DOHH2 (cell line): Measurements from ENCODE around the gene PLXNC1.
A peak's percentile ranks its signal among the peaks of the same experiment; 100 is the strongest.

Experiments
- H3F3A ChIP-seq: fragments of 200-600 bp; sonication (generic), shearing (Covaris generic); 2 replicates; pipeline ENCODE4 v1.6.0; 2016; ENCODE audit warnings: antibody characterized with exemption, mild to moderate bottlenecking; ENCODE audit not compliant: control insufficient read depth, insufficient read depth
- H3K27ac ChIP-seq: fragments of 200-600 bp; sonication (generic); 2 replicates; pipeline ENCODE4 v1.5.1; 2014; ENCODE audit warnings: low read depth, mild to moderate bottlenecking, low read length, moderate library complexity
- H3K27me3 ChIP-seq: fragments of 200-600 bp; sonication (generic); 2 replicates; pipeline ENCODE4 v1.6.1; 2014; ENCODE audit warnings: mild to moderate bottlenecking, low read length, mixed read lengths; ENCODE audit not compliant: control insufficient read depth
- H3K36me3 ChIP-seq: fragments of 200-600 bp; sonication (generic); 2 replicates; pipeline ENCODE4 v1.6.1; 2014; ENCODE audit warnings: mild to moderate bottlenecking, low read length, moderate library complexity, mixed read lengths; ENCODE audit not compliant: control insufficient read depth
- H3K4me1 ChIP-seq: fragments of 200-600 bp; sonication (generic); 2 replicates; pipeline ENCODE4 v1.6.1; 2014; ENCODE audit warnings: mild to moderate bottlenecking, low read length, mixed read lengths; ENCODE audit not compliant: control insufficient read depth
- H3K4me2 ChIP-seq: fragments of 200-600 bp; sonication (generic); 2 replicates; pipeline ENCODE4 v1.6.0; 2014; ENCODE audit warnings: mild to moderate bottlenecking, low read length, moderate library complexity
- H3K4me3 ChIP-seq: fragments of 200-600 bp; sonication (generic); 2 replicates; pipeline ENCODE4 v1.5.1; 2014; ENCODE audit warnings: mild to moderate bottlenecking, low read length, mixed read lengths
- H3K79me2 ChIP-seq: fragments of 200-600 bp; sonication (generic); 2 replicates; pipeline ENCODE4 v1.6.1; 2014; ENCODE audit warnings: mild to moderate bottlenecking, low read length, mixed read lengths; ENCODE audit not compliant: control insufficient read depth
- H3K9me2 ChIP-seq: fragments of 200-600 bp; sonication (generic); replicated peaks from 2 replicates; pipeline ENCODE4 v1.6.1; 2014; ENCODE audit warnings: mild to moderate bottlenecking, low read length, mixed read lengths; ENCODE audit not compliant: control insufficient read depth
- H3K9me3 ChIP-seq: fragments of 200-600 bp; sonication (generic); 2 replicates; pipeline ENCODE4 v1.6.1; 2014; ENCODE audit warnings: antibody characterized with exemption, low read length, mixed read lengths; ENCODE audit not compliant: control insufficient read depth, insufficient read depth
- H4K20me1 ChIP-seq: fragments of 200-600 bp; sonication (generic); 2 replicates; pipeline ENCODE4 v1.6.0; 2014; ENCODE audit warnings: low read depth, mild to moderate bottlenecking, antibody characterized with exemption, low read length, moderate library complexity; ENCODE audit not compliant: control insufficient read depth, insufficient read depth
- CTCF ChIP-seq: fragments of 200-600 bp; sonication (generic); IDR thresholded peaks from one replicate; pipeline ENCODE4 v1.5.1; 2014; ENCODE audit warnings: antibody characterized with exemption, mild to moderate bottlenecking, low read depth, low read length; ENCODE audit not compliant: poor library complexity, severe bottlenecking
- EZH2phosphoT487 ChIP-seq: fragments of 200-600 bp; sonication (generic); IDR thresholded peaks from 2 replicates; pipeline ENCODE4 v1.6.1; 2017; ENCODE audit warnings: borderline replicate concordance, mild to moderate bottlenecking, antibody characterized with exemption, low read length, moderate library complexity, mixed read lengths

PLXNC1 gene

GRCh38 chr12:94140556-94140955 is 7.8 kb upstream of the PLXNC1 start:
- Histone ChIP-seq H3K27me3 (peaks cover 27% of the 10 kb centered on the region), H3F3A (no peaks in the 10 kb centered on the region), H3K9me3 (no peaks in the 10 kb centered on the region), H3K27ac (no peak overlapping the region), H3K4me1 (no peaks in the 10 kb centered on the region), H3K4me2 (no peak overlapping the region), H3K9me2 (no peaks in the 10 kb centered on the region), H4K20me1 (no peaks in the 10 kb centered on the region), H3K79me2 (no peaks in the 10 kb centered on the region), H3K4me3 (no peak overlapping the region), H3K36me3 (no peaks in the 10 kb centered on the region)
- TF ChIP-seq EZH2phosphoT487 (no peak), CTCF (peak; percentile 61)

DNA sequence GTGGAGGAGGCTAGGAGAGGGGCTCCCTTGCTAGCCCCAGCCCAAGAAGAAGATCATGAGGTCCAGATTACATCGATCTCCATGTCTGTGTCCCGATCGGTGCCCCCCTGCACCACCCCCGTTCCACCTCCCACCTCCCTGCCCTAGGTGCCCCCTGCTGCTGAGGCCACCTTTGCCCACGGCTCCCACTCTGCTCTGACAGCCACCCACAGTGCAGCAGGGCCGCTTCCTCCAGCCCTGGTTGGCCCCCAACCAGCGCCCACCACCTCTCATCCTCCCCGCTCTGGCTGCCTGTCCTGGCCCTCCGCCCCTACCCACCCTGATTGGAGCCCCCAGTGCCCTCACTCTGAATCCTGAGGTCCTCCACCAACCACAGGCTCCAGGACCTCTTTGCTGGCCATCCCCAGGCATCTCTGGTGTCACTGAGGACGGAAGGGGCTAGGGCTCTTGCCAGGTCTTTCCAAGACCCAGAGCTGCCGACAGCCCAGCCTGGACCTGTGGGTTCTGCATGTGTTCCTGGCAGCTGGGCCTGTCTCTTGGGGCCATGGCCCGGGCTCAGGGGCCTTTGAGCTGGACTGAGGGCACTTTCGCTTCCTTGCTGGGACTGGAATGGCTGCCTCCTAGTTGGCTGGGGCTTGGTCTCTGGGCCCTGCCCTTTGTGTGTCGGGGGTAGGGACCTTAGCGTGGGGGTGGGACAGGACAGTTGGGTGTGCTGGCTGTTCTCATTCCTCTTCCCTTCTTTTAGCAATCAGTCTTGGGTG is 7.2 kb upstream of the PLXNC1 start:
- Histone ChIP-seq H3K9me2 (no peaks in the 10 kb centered on the region), H3K36me3 (no peaks in the 10 kb centered on the region), H3K27ac (no peak overlapping the region), H3K4me3 (no peak overlapping the region), H3K27me3 (peaks cover 33% of the 10 kb centered on the region), H3F3A (peaks cover 3% of the 10 kb centered on the region; the same call in 1 of the 2 replicates), H3K4me2 (no peak overlapping the region), H4K20me1 (no peaks in the 10 kb centered on the region), H3K9me3 (no peaks in the 10 kb centered on the region), H3K4me1 (peaks cover 3% of the 10 kb centered on the region; the same call in 1 of the 2 replicates), H3K79me2 (no peaks in the 10 kb centered on the region)
- TF ChIP-seq CTCF: no peak
- TF ChIP-seq EZH2phosphoT487: no peak

GRCh38 chr12:94141892-94142291 is 6.5 kb upstream of the PLXNC1 start:
- H3F3A ChIP-seq: peaks cover 6% of the 10 kb centered on the region; the same call in 1 of the 2 replicates
- no peak overlapping the region for H3K4me3 ChIP-seq
- H3K27me3 ChIP-seq: peaks cover 40% of the 10 kb centered on the region
- no peaks in the 10 kb centered on the region for H3K9me2 ChIP-seq
- H3K36me3 ChIP-seq: no peaks in the 10 kb centered on the region
- no peaks in the 10 kb centered on the region for H3K79me2 ChIP-seq
- no peaks in the 10 kb centered on the region for H3K9me3 ChIP-seq
- no peaks in the 10 kb centered on the region for H4K20me1 ChIP-seq
- no peak overlapping the region for H3K4me2 ChIP-seq
- TF ChIP-seq EZH2phosphoT487 (no peak), CTCF (no peak)
- H3K27ac ChIP-seq: no peak overlapping the region
- peaks cover 3% of the 10 kb centered on the region; the same call in 1 of the 2 replicates for H3K4me1 ChIP-seq
